ENCODE data around the gene GREM2.

GRCh38 chr1:240496356-240496755 lies 115.6 kb downstream of the GREM2 start:
- TF ChIP-seq CTCF (IDR thresholded peaks at IDR 0.05) (no peak), TCF7L2 (IDR thresholded peaks at IDR 0.05; ENCODE audit: low read depth, low read length) (no peak), REST (IDR thresholded peaks at IDR 0.05; ENCODE audit: insufficient read depth in 1 of 2, low read depth in 2 of 2, low read length in 1 of 2) (no peak)
